GM18867 (cell line): ENCODE data around the gene ANXA5.
A peak's percentile ranks its signal among the peaks of the same experiment; 100 is the strongest.
"Not testable (repeated sequence)": the region's sequence is repeated elsewhere in the genome, so short reads cannot be mapped to it uniquely, and the experiment has no call there.

Experiments used
- ATAC-seq: cut with Tn5 transposase; IDR thresholded peaks from one replicate; pipeline ENCODE4 v1.9.1; 2021; ENCODE audit warnings: mild to moderate bottlenecking, moderate library complexity; ENCODE audit not compliant: unreplicated experiment

Gene ANXA5

GRCh38 chr4:121679951-121680350 is 16.8 kb downstream of the ANXA5 start:
- no peak for ATAC-seq

GRCh38 chr4:121679267-121679666 is 17.5 kb downstream of the ANXA5 start:
- no peak for ATAC-seq

GRCh38 chr4:121677524-121677923 is 19.3 kb downstream of the ANXA5 start:
- ATAC-seq = no peak

GRCh38 chr4:121676345-121677075 is 20.3 kb downstream of the ANXA5 start:
- ATAC-seq = no peak

- no peak for ATAC-seq
These were observed 21.1 kb downstream of the ANXA5 start for GRCh38 chr4:121675715-121676114.

DNA sequence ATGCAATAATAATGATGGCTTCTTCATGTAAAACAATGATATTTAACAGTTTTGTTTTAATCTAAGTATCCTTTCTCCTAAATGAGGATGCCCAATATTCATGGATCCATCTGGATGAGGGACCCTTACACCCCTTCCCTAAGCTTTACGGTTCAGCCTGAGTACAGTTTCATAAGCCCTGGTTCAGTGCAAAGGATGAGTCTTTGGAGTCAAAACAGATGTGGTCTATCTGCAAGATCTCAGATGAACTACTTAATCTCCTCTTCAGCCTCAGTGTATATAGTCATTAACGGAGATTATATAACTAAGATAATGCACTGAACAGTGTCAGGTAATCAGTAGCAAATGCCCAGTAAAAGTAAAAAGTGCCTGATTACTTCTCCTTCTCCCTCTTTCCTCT is 22.1 kb downstream of the ANXA5 start:
- ATAC-seq = no peak

GRCh38 chr4:121674191-121674590 is 22.6 kb downstream of the ANXA5 start:
- no peak for ATAC-seq

DNA sequence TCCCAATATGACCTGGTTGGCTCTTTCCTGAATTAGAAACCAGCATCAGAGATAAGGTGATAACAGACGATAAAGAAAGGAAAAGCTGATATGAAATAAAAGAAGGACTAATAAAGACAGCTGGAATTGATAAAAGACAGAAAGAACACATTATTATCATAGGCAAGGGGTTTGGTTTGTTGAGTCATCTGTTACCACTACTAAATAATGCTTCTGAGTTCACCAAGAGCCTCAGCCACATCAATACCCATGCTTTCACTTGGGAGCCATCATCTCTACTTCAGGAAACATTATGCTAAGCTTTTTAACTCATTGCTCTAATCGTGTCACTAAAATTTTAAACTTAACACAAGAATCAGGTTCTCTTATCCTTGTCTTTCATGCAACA is 27.6 kb downstream of the ANXA5 start:
- no peak for ATAC-seq

DNA sequence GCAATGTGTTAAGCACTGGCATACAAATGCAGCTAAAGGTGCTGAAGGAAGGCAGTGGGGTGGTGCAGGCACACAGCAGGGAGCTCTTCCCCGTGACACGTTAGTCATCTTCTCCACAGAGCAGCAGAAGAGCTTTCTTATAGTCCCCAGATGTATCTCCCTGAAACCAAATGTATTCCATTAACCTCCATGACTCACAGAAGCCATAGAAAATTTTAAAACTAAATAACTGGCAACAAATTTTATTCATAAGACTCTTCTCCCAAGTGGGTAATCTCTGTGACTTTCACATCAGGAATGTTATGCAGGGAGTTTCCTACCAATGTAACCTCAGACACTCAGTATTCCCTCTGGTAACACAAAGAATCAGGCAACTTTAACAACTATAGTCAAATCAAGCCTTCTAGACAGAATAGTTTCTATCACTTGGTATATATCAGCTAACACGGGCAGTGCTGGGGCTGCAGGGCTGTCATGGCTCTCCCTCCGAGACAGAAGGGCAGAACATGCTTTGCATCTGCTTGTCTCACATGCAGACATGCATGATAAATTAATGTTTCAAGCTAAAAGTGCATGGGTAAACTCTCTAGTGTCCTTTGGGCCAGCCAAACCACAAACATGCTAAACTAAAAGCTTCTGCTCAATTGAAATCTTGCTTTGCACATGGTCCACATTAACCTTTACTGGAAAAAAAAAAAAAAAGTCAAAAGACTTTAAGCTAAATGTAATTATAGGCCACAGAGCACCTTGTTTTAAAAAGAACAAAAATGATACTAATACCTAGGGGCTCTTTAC is 28.2 kb downstream of the ANXA5 start:
- ATAC-seq = no peak

DNA sequence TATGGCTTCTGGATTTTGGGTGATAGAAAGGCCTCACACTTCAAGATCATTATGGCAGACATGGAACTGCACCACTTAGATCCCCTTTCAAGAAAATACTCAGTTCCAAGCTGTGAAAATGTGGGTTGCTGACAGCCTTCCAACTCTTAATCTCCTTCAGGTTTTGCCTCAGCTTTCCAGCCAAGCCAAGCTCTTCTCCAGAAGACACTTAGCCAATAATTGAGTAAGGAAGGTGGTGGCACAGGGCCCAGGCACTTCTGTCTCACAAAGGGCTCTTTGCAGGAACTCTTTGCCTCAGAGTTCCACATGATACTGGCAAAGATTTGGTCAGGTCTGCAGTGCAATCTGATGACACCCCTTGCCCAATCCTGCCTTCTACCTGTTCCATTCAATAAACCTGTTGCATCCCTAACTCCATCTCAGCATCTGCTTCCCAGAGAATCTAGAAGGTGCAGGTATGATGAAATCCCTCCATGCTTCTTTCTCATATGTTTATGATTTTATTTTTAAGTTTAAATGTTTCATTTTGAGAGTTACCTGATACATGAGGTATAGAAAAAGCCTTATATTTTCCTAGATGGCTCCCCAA is 30.6 kb downstream of the ANXA5 start:
- no peak for ATAC-seq

DNA sequence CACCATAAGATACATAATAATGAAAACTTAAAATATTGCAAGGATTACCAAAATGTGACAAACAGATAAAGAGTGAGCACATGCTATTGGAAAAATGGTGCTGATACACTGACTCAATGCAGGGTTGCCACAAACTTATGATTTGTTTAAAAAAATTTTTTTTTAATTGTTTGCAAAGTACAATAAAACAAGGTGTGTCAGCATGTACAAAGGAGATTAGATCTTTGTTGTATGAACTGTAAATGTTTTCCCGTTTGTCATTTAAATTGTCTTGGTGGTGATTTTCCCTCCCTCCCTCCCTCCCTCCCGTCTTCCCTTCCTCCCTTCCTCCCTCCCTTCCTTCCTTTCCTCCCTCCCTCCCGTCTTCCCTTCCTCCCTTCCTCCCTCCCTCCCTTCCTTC is 31.4 kb downstream of the ANXA5 start:
- ATAC-seq = no peak

DNA sequence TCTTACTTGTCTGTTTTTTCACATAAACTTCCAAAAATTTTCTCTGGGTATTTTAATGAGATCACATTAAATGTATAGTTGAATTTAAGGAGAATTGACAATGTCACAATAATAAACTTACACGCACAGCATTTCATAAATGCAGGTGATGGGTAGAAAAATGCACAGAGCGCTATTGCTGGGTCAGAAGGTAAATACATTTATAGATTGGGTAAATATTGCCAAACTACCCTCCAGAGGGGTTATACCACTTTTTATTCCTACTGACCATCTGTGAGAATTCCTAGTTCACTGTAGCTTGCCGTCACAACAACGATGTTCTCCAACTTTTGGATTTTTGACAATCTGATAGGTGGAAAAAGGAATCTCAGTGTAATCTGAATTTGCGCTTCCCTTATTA is 34.6 kb downstream of the ANXA5 start:
- no peak for ATAC-seq

DNA sequence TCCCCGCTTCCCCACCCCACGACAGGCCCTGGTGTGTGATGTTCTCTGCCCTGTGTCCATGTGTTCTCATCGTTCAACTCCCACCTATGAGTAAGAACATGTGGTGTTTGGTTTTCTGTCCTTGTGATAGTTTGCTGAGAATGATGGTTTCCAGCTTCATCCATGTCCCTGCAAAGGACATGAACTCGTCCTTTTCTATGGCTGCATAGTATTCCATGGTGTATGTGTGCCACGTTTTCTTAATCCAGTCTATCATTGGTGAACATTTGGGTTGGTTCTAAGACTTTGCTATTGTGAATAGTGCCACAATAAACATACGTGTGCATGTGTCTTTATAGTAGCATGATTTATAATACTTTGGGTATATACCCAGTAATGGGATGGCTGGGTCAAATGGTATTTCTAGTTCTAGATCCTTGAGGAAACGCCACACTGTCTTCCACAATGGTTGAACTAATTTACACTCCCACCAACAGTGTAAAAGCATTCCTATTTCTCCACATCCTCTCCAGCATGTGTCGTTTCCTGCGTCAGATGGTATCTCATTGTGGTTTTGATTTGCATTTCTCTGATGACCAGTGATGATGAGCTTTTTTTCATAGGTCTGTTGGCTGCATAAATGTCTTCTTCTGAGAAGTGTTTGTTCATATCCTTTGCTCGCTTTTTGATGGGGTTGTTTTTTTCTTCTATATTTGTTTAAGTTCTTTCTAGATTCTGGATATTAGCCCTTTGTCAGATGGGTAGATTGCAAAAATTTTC is 36.4 kb downstream of the ANXA5 start:
- not testable (repeated sequence) for ATAC-seq

GRCh38 chr4:121658125-121658524 is 38.7 kb downstream of the ANXA5 start:
- no peak for ATAC-seq

GRCh38 chr4:121656269-121656641 is 40.5 kb downstream of the ANXA5 start:
- peak; percentile 53 for ATAC-seq

DNA sequence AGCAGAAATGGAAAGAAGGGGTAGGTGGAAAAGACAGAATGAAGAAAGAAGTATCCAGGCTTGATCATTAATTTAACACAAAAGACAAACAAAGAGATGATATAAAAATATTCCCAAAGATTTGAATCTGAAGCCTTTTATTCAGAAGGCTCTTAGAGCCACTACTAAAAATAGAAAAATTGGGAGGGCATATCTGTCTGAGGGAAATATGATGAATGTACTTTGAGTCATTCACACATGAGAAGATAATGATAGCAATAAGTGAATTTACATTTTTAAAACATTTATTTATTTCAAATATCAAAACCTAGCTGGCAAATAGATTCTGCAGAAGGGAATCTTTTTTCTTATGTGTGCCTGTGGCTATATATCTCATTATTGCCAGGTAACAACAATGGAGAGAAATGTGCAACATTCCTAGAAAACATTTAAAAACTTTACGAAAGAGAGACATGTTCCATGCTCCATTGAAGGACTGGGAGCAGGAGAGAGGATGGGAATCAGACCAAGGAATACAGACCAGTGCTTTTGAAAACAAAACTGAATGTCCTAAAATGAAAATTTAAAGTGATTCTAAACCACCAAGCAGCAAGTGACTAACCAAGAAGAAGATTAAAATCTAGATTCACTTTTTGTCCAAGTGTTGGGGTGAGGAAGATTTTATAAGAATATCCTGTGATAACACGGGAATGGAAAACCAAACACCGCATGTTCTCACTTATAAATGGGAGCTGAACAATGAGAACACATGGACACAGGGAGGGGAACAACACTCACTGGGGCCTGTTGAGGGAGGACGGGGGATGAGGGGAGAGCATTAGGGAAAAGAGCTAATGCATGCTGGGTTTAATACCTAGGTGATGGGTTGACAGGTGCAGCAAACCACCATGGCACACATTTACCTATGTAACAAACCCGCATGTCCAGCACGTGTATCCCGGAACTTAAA is 41.2 kb downstream of the ANXA5 start:
- peak; percentile 4 for ATAC-seq

DNA sequence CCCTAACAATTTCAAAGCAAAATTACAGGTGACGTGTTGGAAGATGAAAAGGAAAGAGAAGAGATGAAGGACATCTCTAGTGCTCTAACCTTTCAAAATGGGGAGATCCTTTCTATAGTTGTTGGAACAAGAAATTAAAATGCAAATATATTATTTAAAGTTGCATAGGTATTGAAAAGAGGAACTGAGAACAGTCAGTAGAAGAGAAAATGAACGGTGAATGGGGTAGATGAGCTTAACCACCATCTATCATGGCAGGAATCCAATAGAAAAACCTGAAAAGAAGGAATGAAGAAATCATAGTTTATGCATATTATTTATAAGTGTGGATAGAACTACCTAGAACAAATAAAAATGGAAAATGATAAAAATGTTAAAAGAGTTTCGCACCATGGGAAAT is 42.0 kb downstream of the ANXA5 start:
- ATAC-seq = peak; percentile 98

- no peak for ATAC-seq
These were observed 42.8 kb downstream of the ANXA5 start for GRCh38 chr4:121653986-121654385.

GRCh38 chr4:121653214-121653613 is 43.6 kb downstream of the ANXA5 start:
- no peak for ATAC-seq

DNA sequence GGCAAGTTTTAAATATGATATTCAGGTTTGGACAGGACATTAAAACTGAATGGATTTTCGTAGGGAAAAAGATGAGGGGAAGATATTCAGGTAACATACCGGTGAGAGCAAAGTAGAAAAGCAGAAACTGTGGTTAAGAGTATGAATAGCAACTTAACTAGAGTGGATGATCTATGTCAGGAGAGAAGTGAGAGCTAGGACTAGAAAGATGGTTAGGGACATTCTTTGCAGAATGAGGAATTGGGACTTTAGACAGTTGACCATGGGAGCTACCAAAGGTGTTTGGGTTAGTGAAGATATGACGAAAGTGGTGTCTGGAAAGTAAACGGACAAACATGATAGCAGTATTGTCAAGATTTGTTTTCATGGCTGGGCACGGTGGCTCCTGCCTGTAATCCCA is 45.2 kb downstream of the ANXA5 start:
- ATAC-seq = no peak
